AG04450 (cell line): ENCODE data around the gene USPL1. TPM values are rescaled to one million over a fixed set of nuclear protein-coding genes. Genes with fewer than 3 reads are reported as not detected.

Experiments
- CTCF ChIA-PET: fragments of 300-600, 350-600 bp; formaldehyde crosslinking; extraction: SDS; loops from one replicate; lab custom pipeline; 2022; ENCODE audit warnings: antibody characterized with exemption, inconsistent platforms; lab: Charles Lee
- POLR2A ChIA-PET: fragments of 350-600 bp; formaldehyde crosslinking; extraction: SDS; loops from one replicate; lab custom pipeline; 2021; ENCODE audit warnings: antibody characterized with exemption, inconsistent platforms; lab: Yijun Ruan, JAX
- DNase-seq: peaks from one replicate; pipeline ENCODE4 v3.0.0-alpha.2; 2011; ENCODE audit warnings: low read depth, low spot score
- H3K27ac ChIP-seq: one replicate; pipeline ENCODE4 v1.5.1; 2012; ENCODE audit warnings: low read depth, low read length, control low read depth
- H3K27me3 ChIP-seq: one replicate; pipeline ENCODE4 v1.6.0; 2012; ENCODE audit warnings: low read length; ENCODE audit not compliant: control insufficient read depth, insufficient read depth
- H3K4me3 ChIP-seq: 2 replicates; pipeline ENCODE4 v1.5.1; 2011; ENCODE audit warnings: mild to moderate bottlenecking, low read depth, low read length, control low read depth
- H3K9me3 ChIP-seq: 2 replicates; pipeline ENCODE4 v1.5.1; 2012; ENCODE audit warnings: low read length; ENCODE audit not compliant: control insufficient read depth, insufficient read depth
- polyA plus RNA-seq: library from polyadenylated mRNA; depleted of rRNA; stranded (reverse); fragments of >200 nt; gene quantifications from 2 replicates; pipeline ENCODE4 v1.2.3, GENCODE V29; 2011
- TF ChIP-seq, protein P1 (sequence below): IDR thresholded peaks from 2 replicates; pipeline ENCODE4 v1.5.1; 2011; ENCODE audit warnings: low read depth, low read length, control low read depth, inconsistent platforms

Gene USPL1
- polyA plus RNA-seq, 1 experiment: 24.1 TPM

DNA sequence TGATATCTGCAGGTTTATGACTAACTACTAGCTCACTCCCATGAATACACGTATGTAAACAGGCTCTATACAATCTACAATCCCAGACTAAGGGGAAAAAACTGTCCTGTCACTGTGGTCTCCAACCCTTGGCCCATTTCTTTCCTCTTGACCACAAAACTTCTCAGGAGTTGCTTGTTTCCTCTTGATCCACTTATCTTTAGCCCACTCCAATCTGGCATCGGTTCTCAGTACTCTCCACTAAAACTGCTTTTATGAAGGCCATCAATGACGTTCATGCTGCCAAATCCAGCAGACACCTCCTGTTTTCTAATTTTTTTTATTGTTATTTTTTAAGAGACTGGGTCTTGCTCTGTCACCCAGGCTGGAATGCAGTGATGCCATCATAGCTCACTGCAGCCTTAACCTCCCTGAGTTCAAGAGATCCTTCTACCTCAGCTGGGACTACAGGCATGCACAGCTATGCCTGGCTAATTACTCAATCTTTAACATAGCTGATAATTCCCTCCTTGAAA is 31.9 kb upstream of the USPL1 start:
- Histone ChIP-seq H3K4me3 (no peak overlapping the region), H3K9me3 (no peaks in the 10 kb centered on the region), H3K27me3 (no peaks in the 10 kb centered on the region), H3K27ac (peak overlapping the region; percentile 32)
- peak; percentile 55 for DNase-seq
- CTCF ChIA-PET: interaction anchor here (0.6 kb wide), 1 partner anchor 13 kb away, joined by 3 read pairs; no protein-coding TSS in a partner anchor
- POLR2A ChIA-PET: interaction anchor here (0.7 to 1.2 kb wide), 2 partner anchors 8 to 278 kb away, joined by 3 to 4 read pairs; partner anchors contain the start of gene KATNAL1
- TF ChIP-seq, protein P1, sequence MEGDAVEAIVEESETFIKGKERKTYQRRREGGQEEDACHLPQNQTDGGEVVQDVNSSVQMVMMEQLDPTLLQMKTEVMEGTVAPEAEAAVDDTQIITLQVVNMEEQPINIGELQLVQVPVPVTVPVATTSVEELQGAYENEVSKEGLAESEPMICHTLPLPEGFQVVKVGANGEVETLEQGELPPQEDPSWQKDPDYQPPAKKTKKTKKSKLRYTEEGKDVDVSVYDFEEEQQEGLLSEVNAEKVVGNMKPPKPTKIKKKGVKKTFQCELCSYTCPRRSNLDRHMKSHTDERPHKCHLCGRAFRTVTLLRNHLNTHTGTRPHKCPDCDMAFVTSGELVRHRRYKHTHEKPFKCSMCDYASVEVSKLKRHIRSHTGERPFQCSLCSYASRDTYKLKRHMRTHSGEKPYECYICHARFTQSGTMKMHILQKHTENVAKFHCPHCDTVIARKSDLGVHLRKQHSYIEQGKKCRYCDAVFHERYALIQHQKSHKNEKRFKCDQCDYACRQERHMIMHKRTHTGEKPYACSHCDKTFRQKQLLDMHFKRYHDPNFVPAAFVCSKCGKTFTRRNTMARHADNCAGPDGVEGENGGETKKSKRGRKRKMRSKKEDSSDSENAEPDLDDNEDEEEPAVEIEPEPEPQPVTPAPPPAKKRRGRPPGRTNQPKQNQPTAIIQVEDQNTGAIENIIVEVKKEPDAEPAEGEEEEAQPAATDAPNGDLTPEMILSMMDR: no peak

DNA sequence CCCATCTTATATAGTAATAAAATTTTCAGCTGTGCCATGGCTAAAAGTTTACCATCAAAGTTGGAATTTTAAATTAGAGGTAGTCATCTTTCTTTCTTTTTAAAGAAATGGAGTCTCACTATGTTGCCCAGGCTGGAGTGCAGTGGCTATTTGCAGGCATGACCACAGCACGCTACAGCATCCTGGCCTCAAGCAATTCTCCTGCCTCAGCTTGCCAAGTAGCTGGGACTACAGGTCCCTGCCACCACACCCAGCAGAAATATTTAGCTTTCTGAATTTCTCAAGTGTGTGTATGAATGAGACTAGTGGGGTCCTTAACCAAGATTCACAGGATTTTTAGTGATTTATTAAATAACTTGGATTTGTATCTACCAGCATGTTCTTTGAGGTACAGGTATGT is 30.5 kb upstream of the USPL1 start:
- ChIA-PET POLR2A (no interaction called here), CTCF (no interaction called here)
- DNase-seq: no peak

DNA sequence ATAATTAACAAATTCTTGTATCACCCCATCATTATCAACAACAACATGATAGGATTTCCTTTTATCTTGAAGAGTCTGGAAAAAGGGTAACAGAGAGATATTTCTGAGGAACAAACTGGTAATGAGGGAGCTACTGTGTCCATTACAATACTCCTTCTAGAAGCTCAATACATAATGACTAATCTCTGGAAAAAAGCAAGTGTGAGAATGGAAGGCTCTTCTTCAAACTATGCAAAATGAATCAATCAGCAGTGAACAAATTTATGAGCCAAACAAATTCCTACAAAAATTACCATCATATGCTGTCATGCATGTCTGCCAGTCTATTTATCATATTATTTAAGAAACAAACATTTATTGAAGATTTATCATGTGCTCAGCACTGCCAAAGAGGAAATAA is 30.0 kb upstream of the USPL1 start:
- TF ChIP-seq, protein P1: no peak
- Histone ChIP-seq H3K4me3 (no peak overlapping the region), H3K27me3 (no peaks in the 10 kb centered on the region), H3K9me3 (no peaks in the 10 kb centered on the region), H3K27ac (no peak overlapping the region)
- CTCF ChIA-PET: no interaction called here
- no peak for DNase-seq
- POLR2A ChIA-PET: no interaction called here

More for the DNA sequence above, 30.5 kb upstream of the USPL1 start:
- H3K27ac ChIP-seq: no peak overlapping the region
- TF ChIP-seq, protein P1: no peak
- no peak overlapping the region for H3K4me3 ChIP-seq
- H3K9me3 ChIP-seq: no peaks in the 10 kb centered on the region
- no peaks in the 10 kb centered on the region for H3K27me3 ChIP-seq

DNA sequence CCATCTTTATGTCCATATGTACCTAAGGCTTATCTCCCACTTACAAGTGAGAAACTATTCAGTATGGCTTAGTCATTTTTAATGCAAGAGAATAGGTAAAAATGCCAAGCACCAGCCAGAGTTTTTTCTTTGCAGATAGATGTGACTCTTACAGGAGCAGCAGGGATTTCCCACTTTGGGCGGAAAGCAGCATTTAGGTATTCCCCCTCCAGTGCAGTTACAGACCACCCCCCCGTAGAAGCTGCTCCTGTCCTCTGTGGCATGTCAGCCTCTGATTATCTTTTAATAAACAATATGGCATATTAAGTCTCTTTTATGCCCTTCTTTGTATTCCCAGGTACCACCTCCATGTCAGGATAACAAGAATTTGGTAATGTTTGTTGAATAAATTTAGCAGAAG is 24.7 kb upstream of the USPL1 start:
- no peak overlapping the region for H3K27ac ChIP-seq
- TF ChIP-seq, protein P1: no peak
- no peaks in the 10 kb centered on the region for H3K9me3 ChIP-seq
- no peak overlapping the region for H3K4me3 ChIP-seq
- H3K27me3 ChIP-seq: no peaks in the 10 kb centered on the region
- no peak for DNase-seq
- ChIA-PET CTCF (no interaction called here), POLR2A (no interaction called here)

DNA sequence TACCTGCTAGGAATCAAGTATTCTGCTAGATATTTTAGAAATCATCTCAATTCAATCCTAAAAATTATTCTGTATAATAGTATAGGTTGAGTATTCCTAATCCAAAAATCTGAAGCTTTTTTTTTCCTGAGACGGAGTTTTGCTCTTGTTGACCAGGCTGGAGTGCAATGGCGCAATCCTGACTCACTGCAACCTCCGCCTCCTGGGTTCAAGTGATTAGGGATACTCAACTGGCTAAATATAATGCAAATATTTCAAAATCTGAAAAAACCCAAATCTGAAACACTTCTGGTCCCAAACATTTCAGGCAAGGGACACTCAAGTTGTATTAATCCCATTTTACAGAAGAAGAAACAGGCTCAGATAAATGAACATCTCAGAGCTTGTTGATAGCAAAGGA is 17.2 kb upstream of the USPL1 start:
- POLR2A ChIA-PET: no interaction called here
- H3K9me3 ChIP-seq: no peaks in the 10 kb centered on the region; the same call in 1 of the 2 replicates

More for the DNA sequence above, 17.2 kb upstream of the USPL1 start:
- no peak for DNase-seq
- CTCF ChIA-PET: no interaction called here
- Histone ChIP-seq H3K4me3 (no peak overlapping the region), H3K27ac (no peak overlapping the region), H3K27me3 (no peaks in the 10 kb centered on the region)
- TF ChIP-seq, protein P1: no peak
